ENCODE results near the gene ATP5PD. TPM values are rescaled to one million over a fixed set of nuclear protein-coding genes. Genes with fewer than 3 reads are reported as not detected.
"Not testable (repeated sequence)": the region's sequence is repeated elsewhere in the genome, so short reads cannot be mapped to it uniquely, and the experiment has no call there.

ATP5PD gene
- total and polyA plus RNA-seq, 2 experiments from 2014 or later, result 411 to 732 TPM

DNA sequence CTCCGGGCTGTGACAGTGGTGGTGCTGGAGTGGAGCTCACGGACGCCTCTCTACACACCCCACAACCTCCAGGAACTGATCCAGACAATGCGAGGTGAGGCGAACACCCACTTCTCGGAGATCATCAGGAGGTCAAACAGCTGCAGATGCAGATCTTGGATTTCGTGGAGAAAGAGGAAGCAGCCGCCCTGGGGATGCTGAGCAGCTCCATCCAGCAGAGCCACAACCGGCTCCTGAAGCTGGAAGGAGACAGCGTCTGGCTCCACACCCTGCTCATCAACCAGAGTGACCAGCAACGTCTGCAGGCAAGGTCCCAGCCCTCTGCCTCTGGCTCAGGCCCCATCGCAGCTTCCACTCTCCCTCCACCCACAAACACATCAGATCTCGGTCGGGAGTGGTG lies 27.8 kb upstream of the ATP5PD start:
- Histone ChIP-seq H3K9me3 (ENCODE audit: low read depth) (no peaks in the 10 kb centered on the region), H3K4me1 (ENCODE audit: low read depth) (peaks cover 5% of the 10 kb centered on the region), H3K4me3 (no peak overlapping the region), H3K36me3 (no peaks in the 10 kb centered on the region), H3K27ac (no peak overlapping the region), H3K27me3 (no peaks in the 10 kb centered on the region)
- TF ChIP-seq, protein P1, sequence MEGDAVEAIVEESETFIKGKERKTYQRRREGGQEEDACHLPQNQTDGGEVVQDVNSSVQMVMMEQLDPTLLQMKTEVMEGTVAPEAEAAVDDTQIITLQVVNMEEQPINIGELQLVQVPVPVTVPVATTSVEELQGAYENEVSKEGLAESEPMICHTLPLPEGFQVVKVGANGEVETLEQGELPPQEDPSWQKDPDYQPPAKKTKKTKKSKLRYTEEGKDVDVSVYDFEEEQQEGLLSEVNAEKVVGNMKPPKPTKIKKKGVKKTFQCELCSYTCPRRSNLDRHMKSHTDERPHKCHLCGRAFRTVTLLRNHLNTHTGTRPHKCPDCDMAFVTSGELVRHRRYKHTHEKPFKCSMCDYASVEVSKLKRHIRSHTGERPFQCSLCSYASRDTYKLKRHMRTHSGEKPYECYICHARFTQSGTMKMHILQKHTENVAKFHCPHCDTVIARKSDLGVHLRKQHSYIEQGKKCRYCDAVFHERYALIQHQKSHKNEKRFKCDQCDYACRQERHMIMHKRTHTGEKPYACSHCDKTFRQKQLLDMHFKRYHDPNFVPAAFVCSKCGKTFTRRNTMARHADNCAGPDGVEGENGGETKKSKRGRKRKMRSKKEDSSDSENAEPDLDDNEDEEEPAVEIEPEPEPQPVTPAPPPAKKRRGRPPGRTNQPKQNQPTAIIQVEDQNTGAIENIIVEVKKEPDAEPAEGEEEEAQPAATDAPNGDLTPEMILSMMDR (IDR thresholded peaks at IDR 0.05; ENCODE audit: low read depth, low read length), result no peak
- no peak for DNase-seq (ENCODE audit: low read depth in 1 of 2, low spot score in 1 of 2)

- H3K36me3 ChIP-seq, result no peaks in the 10 kb centered on the region
- peaks cover 5% of the 10 kb centered on the region for H3K4me1 ChIP-seq (ENCODE audit: low read depth)
- no peak overlapping the region for H3K27ac ChIP-seq
- DNase-seq (ENCODE audit: low read depth in 1 of 2, low spot score in 1 of 2), result no peak
- no peak overlapping the region for H3K4me3 ChIP-seq
- H3K9me3 ChIP-seq (ENCODE audit: low read depth), result no peaks in the 10 kb centered on the region
- TF ChIP-seq, protein P1 (IDR thresholded peaks at IDR 0.05; ENCODE audit: low read depth, low read length), result no peak
- H3K27me3 ChIP-seq, result no peaks in the 10 kb centered on the region
Measured at GRCh38 chr17:75073618-75074047, 26.9 kb upstream of the ATP5PD start.

- H3K27ac ChIP-seq; H3K9me3 ChIP-seq (ENCODE audit: low read depth); DNase-seq (ENCODE audit: low read depth in 1 of 2, low spot score in 1 of 2); H3K4me1 ChIP-seq (ENCODE audit: low read depth); H3K36me3 ChIP-seq; H3K4me3 ChIP-seq; H3K27me3 ChIP-seq: not testable (repeated sequence)
Measured at GRCh38 chr17:75072909-75073308, 26.1 kb upstream of the ATP5PD start.

GRCh38 chr17:75071478-75072271 lies 24.9 kb upstream of the ATP5PD start:
- not testable (repeated sequence) for H3K4me1 ChIP-seq (ENCODE audit: low read depth); H3K27ac ChIP-seq; H3K4me3 ChIP-seq; H3K36me3 ChIP-seq; H3K27me3 ChIP-seq; DNase-seq (ENCODE audit: low read depth in 1 of 2, low spot score in 1 of 2); H3K9me3 ChIP-seq (ENCODE audit: low read depth)

GRCh38 chr17:75069783-75070182 lies 23.0 kb upstream of the ATP5PD start:
- Histone ChIP-seq H3K4me3 (no peak overlapping the region), H3K9me3 (ENCODE audit: low read depth) (no peaks in the 10 kb centered on the region), H3K27me3 (no peaks in the 10 kb centered on the region), H3K4me1 (ENCODE audit: low read depth) (peaks cover 5% of the 10 kb centered on the region), H3K36me3 (no peaks in the 10 kb centered on the region), H3K27ac (no peak overlapping the region)
- no peak for DNase-seq (ENCODE audit: low read depth in 1 of 2, low spot score in 1 of 2)
- TF ChIP-seq, protein P1 (IDR thresholded peaks at IDR 0.05; ENCODE audit: low read depth, low read length), result no peak

- no peak for DNase-seq (ENCODE audit: low read depth in 1 of 2, low spot score in 1 of 2)
- TF ChIP-seq, protein P1 (IDR thresholded peaks at IDR 0.05; ENCODE audit: low read depth, low read length), result no peak
- peaks cover 3% of the 10 kb centered on the region for H3K36me3 ChIP-seq
- no peaks in the 10 kb centered on the region for H3K9me3 ChIP-seq (ENCODE audit: low read depth)
- H3K27me3 ChIP-seq, result no peaks in the 10 kb centered on the region
- no peak overlapping the region for H3K4me3 ChIP-seq
- no peak overlapping the region for H3K27ac ChIP-seq
- peaks cover 5% of the 10 kb centered on the region for H3K4me1 ChIP-seq (ENCODE audit: low read depth)
Measured at GRCh38 chr17:75068750-75069149, 22.0 kb upstream of the ATP5PD start.

Measured in cardiac muscle cell (in vitro differentiated cells and primary cell).